GM12878 (cell line): ENCODE results near the gene STX1B. TPM values are rescaled to one million over a fixed set of nuclear protein-coding genes. Genes with fewer than 3 reads are reported as not detected.

Experiments used
- ATAC-seq: fragments of 200-7000 bp; cut with Tn5 transposase; 3 replicates; pipeline ENCODE4 v1.9.1; 2020; ENCODE audit warnings: mild to moderate bottlenecking, moderate library complexity
- BruUV-seq: library from RNA; stranded (reverse); fragments of 400-500 nt; replicated peaks from 2 replicates; lab custom pipeline; 2021; lab: Mats Ljungman, UMichigan
- CTCF ChIA-PET: fragments of 300-600 bp; sonication (Branson Sonifier 250); formaldehyde crosslinking; extraction: SDS; loops from one replicate; lab custom pipeline; 2021; ENCODE audit warnings: inconsistent platforms; lab: Yijun Ruan, JAX
- POLR2A ChIA-PET: fragments of 350-600 bp; formaldehyde crosslinking; extraction: SDS; loops from one replicate; lab custom pipeline; 2021; ENCODE audit warnings: inconsistent platforms; lab: Charles Lee
- RAD21 ChIA-PET: fragments of 300-600 bp; sonication (Branson Sonifier 250); formaldehyde crosslinking; loops from one replicate; lab custom pipeline; 2023; ENCODE audit warnings: antibody characterized with exemption; ENCODE audit not compliant: unreplicated experiment; lab: Charles Lee
- SMC1A ChIA-PET: fragments of 300-600 bp; sonication (Branson Sonifier 250); formaldehyde crosslinking; loops from one replicate; lab custom pipeline; 2023; ENCODE audit not compliant: unreplicated experiment, uncharacterized antibody; lab: Charles Lee
- DNase-seq: peaks from one replicate; pipeline ENCODE4 v3.0.0-alpha.2; 2011; ENCODE audit warnings: low read depth, low spot score
- FAIRE-seq: peaks from 3 replicates; lab custom pipeline; 2011; peaks lifted over from hg19 to GRCh38; lab: Jason Lieb, UNC
- H2AFZ ChIP-seq: 2 replicates; pipeline ENCODE4 v1.6.0; 2011; ENCODE audit warnings: low read depth, low read length, control low read depth; ENCODE audit not compliant: control insufficient read depth
- H3K27ac ChIP-seq: 2 replicates; pipeline ENCODE4 v1.5.1; 2011; ENCODE audit warnings: control low read depth; ENCODE audit not compliant: control insufficient read depth, insufficient read depth
- H3K27me3 ChIP-seq, 2 experiments: replicated peaks in 1 of 2; 2 replicates each; pipeline versions ENCODE4 v1.6.0 to v1.6.1; 2011; ENCODE audit warnings: low read length in 1 of 2; ENCODE audit not compliant: control insufficient read depth in 2 of 2, insufficient read depth in 2 of 2
- H3K36me3 ChIP-seq, 2 experiments: 2 replicates each; pipeline ENCODE4 v1.5.1; 2011; ENCODE audit warnings: low read length in 1 of 2; ENCODE audit not compliant: control insufficient read depth in 2 of 2, insufficient read depth in 2 of 2
- H3K4me1 ChIP-seq: 2 replicates; pipeline ENCODE4 v1.6.1; 2011; ENCODE audit warnings: mild to moderate bottlenecking, low read length, moderate library complexity, mixed read lengths; ENCODE audit not compliant: control insufficient read depth, insufficient read depth
- H3K4me2 ChIP-seq: 2 replicates; pipeline ENCODE4 v1.6.0; 2011; ENCODE audit warnings: control low read depth; ENCODE audit not compliant: control insufficient read depth, insufficient read depth
- H3K4me3 ChIP-seq: fragments of 200-600 bp; sonication (generic); 2 replicates; pipeline ENCODE4 v1.5.1; 2016
- H3K79me2 ChIP-seq: 2 replicates; pipeline ENCODE4 v1.6.0; 2011; ENCODE audit warnings: low read length; ENCODE audit not compliant: control insufficient read depth, insufficient read depth
- H3K9ac ChIP-seq: 2 replicates; pipeline ENCODE4 v1.8.0; 2011; ENCODE audit warnings: low read length, control low read depth, mixed read lengths; ENCODE audit not compliant: control insufficient read depth, insufficient read depth
- H3K9me3 ChIP-seq: replicated peaks from 3 replicates; pipeline ENCODE4 v1.5.1; 2011; ENCODE audit warnings: mild to moderate bottlenecking, low read length; ENCODE audit not compliant: control insufficient read depth, insufficient read depth
- H4K20me1 ChIP-seq: 2 replicates; pipeline ENCODE4 v1.6.0; 2011; ENCODE audit not compliant: control insufficient read depth, insufficient read depth
- CTCF ChIP-seq, 3 experiments: IDR thresholded peaks in 2 of 3; conservative IDR thresholded peaks in 1 of 3; 2 replicates each; pipeline ENCODE4 v1.5.1; 2011; ENCODE audit warnings: low read depth in 3 of 3, low read length in 3 of 3, mild to moderate bottlenecking in 3 of 3, control low read depth in 2 of 3, moderate library complexity in 2 of 3, inconsistent platforms in 1 of 3, mixed read lengths in 1 of 3; ENCODE audit not compliant: control insufficient read depth in 2 of 3, insufficient read depth in 1 of 3; ENCODE audit errors: extremely low read depth in 1 of 3
- EGR1 ChIP-seq, 2 experiments: IDR thresholded peaks; 1 replicate in 1 of 2; 2 replicates in 1 of 2; pipeline ENCODE4 v1.6.1; 2011 to 2012; ENCODE audit warnings: low read depth in 2 of 2, low read length in 2 of 2, borderline replicate concordance in 1 of 2, mild to moderate bottlenecking in 1 of 2, moderate library complexity in 1 of 2
- POLR2A ChIP-seq: IDR thresholded peaks from 2 replicates; pipeline ENCODE4 v1.6.1; 2011; ENCODE audit warnings: low read depth, mild to moderate bottlenecking, low read length
- WGBS: methylation state at CpG from one replicate; pipeline ENCODE4 v1.1.6; 2016; ENCODE audit warnings: low lambda C conversion rate; ENCODE audit not compliant: insufficient replicate concordance, insufficient coverage; ENCODE audit errors: missing lambda C conversion rate; 5-methylcytosine and 5-hydroxymethylcytosine counted together
- in situ Hi-C: fragments of 300-500 bp; cut with MboI; formaldehyde crosslinking; loops from 9 replicates; pipeline ENCODE4 v1.14.3; 2018; ENCODE audit warnings: mixed read lengths
- intact Hi-C: fragments of 100-400 bp; cut with micrococcal nuclease; formaldehyde crosslinking; loops from one replicate; pipeline ENCODE4 v1.14.2; 2022; ENCODE audit not compliant: unreplicated experiment
- polyA plus RNA-seq, 11 experiments: library from polyadenylated mRNA; depleted of rRNA in 4 of 11; unstranded in 6 of 11; stranded (reverse) in 5 of 11; fragments of >200 nt; fragmentation: Nextera tagmentation in 4 of 11; fragmentation: Illumina TruSeq in 1 of 11; extraction: Ambion mirVana in 4 of 11; extraction: Trizol in 1 of 11; gene quantifications; 1 replicate in 1 of 11; 2 replicates in 10 of 11; pipeline versions ENCODE4 v1.2.1 to v1.2.3, GENCODE V29; 2011 to 2016; ENCODE audit warnings: inconsistent platforms in 2 of 11, missing spikeins in 2 of 11, low read depth in 1 of 11
- total RNA-seq, 4 experiments: library from RNA; depleted of rRNA in 3 of 4; stranded (reverse); fragments of >200 nt in 3 of 4; fragmentation: Illumina TruSeq in 1 of 4; extraction: Trizol in 1 of 4; gene quantifications; 2 replicates each; pipeline versions ENCODE4 v1.2.1 to v1.2.3, GENCODE V29; 2013 to 2021

STX1B gene
- total and polyA plus RNA-seq, 10 of the 15 experiments (the other 5 are each of a cell fraction or from before 2014, with no cell fraction given), result 0.22 to 2.5 (median 1.1) TPM

DNA sequence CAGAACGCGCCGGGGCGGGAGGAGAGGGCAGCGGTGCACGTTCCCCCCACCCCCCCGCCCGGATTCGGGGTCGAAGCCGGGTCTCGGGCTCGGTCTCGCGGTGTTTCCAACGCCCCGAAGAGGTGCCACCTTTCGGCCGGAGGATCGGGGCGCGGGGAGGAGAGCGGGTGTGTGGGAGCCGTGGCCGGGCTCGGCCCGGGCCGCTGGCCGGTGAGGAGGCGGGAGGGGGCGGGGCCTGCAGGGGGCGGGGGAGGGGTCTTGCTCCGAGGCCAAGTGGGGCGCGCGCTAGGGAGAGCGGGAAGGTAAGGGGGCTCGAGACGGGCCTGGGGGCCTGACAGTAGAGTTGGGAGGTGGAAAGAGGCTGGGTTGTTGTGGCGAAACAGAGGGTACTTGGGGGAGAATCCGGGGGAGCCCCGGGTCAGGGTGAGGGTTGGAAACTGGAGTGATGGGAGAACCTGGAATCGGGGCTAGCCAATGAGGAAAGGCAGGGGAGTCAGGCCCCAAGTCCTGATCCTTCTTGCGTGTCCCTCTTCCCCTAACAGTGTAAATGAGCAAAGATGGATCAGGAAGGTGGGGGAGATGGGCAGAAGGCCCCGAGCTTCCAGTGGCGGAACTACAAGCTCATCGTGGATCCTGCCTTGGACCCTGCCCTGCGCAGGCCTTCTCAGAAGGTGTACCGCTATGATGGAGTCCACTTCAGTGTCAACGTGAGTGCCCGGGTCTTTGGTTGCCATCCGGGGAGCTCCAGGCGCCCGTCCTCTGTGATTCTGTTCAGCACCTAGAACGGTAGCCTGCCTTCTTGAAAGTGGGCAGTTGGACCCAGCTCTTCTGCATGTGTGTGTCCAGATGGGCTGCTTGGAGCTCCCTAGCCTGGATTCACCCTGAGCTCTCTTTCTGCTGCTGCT, 52.0 kb downstream of the STX1B start:
- Histone ChIP-seq H3K4me3 (peak overlapping the region; percentile 92), H3K36me3 (peaks cover 8 to 31% of the 10 kb centered on the region in 2 experiments), H3K27ac (peak overlapping the region; percentile 60), H4K20me1 (no peaks in the 10 kb centered on the region; the same call in 1 of the 2 replicates), H3K9me3 (no peaks in the 10 kb centered on the region), H3K27me3 (no peaks in the 10 kb centered on the region), H3K79me2 (peaks cover 12% of the 10 kb centered on the region), H3K4me2 (peak overlapping the region; percentile 78), H3K4me1 (peaks cover 9% of the 10 kb centered on the region), H3K9ac (peak overlapping the region; percentile 100; the same call in 1 of the 2 replicates), H2AFZ (peak overlapping the region; percentile 96; the same call in 1 of the 2 replicates)
- ChIA-PET RAD21 (interaction anchor here (0.6 kb wide), 1 partner anchor 57 kb away, joined by 3 read pairs; no protein-coding TSS in a partner anchor), SMC1A (interaction anchor here (0.6 kb wide), 1 partner anchor 116 kb away, joined by 3 read pairs; the partner anchor contains the start of genes ZNF646 and ZNF668), CTCF (interaction anchor here (0.6 to 0.8 kb wide), 3 partner anchors 16 to 184 kb away, joined by 3 read pairs; no protein-coding TSS in a partner anchor), POLR2A (interaction anchor here (0.6 to 0.8 kb wide), 2 partner anchors 30 to 149 kb away, joined by 3 to 5 read pairs; no protein-coding TSS in a partner anchor)
- FAIRE-seq, result no peak
- TF ChIP-seq EGR1 (IDR thresholded peaks at IDR 0.05; ENCODE audit: borderline replicate concordance in 1 of 2, low read depth in 2 of 2, low read length in 2 of 2) (peak in 1 of 2 experiments; percentile 29; a peak in 1 of 3 replicates), POLR2A (peak; percentile 3; the same call in 1 of the 2 replicates), CTCF (IDR thresholded peaks at IDR 0.05 in 2 of 3, conservative IDR thresholded peaks at IDR 0.05 in 1 of 3; ENCODE audit: control insufficient read depth in 2 of 3, extremely low read depth in 1 of 3, insufficient read depth in 1 of 3, low read depth in 3 of 3, low read length in 3 of 3) (no peak)
- intact Hi-C loops, result loop anchor here (10.0 kb wide), 2 partner anchors 136 to 916 kb away; partner anchors contain the start of genes VKORC1 and ZNF267
- in situ Hi-C loops, result loop anchor here (10.0 kb wide), 2 partner anchors 756 to 916 kb away; partner anchors contain the start of gene ZNF267
- no TSS peak for BruUV-seq
- no peak for DNase-seq
- 38% methylated on average over 27 of the region's 55 CpGs for WGBS
- peak; percentile 32 for ATAC-seq
